Measurements from ENCODE around the gene SMIM31.

DNA sequence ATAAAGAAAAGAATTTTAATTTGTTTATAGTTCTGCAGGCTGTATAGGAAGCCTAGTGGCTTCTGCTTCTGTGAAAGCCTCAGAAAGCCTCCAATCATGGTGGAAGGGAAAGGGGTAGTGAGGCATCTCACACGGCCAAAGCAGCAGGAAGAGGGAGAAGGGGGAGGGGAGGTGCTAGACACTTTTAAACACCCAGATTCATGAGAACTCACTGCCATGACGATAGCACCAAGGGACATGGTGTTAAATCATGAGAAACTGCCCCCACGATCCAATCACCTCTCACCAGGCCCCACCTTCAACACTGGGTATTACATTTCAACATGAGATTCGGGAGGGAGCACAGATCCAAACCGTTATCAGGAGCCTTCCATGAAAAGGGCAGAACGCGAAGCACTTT lies 18.1 kb downstream of the SMIM31 start:
- TF ChIP-seq POLR2AphosphoS5 (IDR thresholded peaks at IDR 0.05; ENCODE audit: borderline replicate concordance, low read depth, low read length) = no peak
- TF ChIP-seq EZH2 (IDR thresholded peaks at IDR 0.05) = no peak
